Right lobe of liver (tissue), 4 donors: ENCODE data around the gene NQO2.

Experiments
- POLR2A ChIP-seq: fragments of 450-650 bp; IDR thresholded peaks from one replicate; pipeline ENCODE4 v1.6.1; 2017; ENCODE audit warnings: antibody characterized with exemption, mild to moderate bottlenecking
- TF ChIP-seq, protein P1 (sequence below), 4 donors: fragments of 200-600 bp in 3 of 4; fragments of 450-650 bp in 1 of 4; IDR thresholded peaks; one replicate each; pipeline versions ENCODE4 v1.5.1 to v1.8.0; 2016 to 2022; ENCODE audit warnings: antibody characterized with exemption in 4 of 4, mild to moderate bottlenecking in 2 of 4
- donor health status: DM: no; HTN: no; CAD: no.
- donor health status: DM: no; HTN: no; CAD: no.
- donor health status: DM: no; HTN: yes; CAD: no.

DNA sequence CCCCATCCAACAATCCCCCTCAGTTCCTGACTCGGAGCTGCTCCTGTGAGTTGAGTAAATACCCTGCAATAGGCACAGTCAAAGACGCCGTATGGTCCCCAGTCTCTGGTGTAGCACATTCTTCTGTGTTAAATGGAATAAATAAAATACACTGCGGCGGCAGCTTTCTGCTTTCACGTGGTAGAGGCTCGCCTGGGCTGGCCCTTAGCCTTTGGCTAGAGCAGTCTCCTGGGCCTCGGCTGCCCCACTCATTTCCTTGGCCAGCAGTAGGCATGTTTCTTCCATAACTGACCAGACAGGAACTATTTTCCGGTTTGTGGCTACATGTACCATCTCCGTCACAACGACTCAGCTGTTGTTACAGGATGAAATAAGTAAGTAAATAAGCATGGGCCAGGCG is 49.0 kb upstream of the NQO2 start:
- TF ChIP-seq POLR2A, result no peak
- TF ChIP-seq, protein P1, sequence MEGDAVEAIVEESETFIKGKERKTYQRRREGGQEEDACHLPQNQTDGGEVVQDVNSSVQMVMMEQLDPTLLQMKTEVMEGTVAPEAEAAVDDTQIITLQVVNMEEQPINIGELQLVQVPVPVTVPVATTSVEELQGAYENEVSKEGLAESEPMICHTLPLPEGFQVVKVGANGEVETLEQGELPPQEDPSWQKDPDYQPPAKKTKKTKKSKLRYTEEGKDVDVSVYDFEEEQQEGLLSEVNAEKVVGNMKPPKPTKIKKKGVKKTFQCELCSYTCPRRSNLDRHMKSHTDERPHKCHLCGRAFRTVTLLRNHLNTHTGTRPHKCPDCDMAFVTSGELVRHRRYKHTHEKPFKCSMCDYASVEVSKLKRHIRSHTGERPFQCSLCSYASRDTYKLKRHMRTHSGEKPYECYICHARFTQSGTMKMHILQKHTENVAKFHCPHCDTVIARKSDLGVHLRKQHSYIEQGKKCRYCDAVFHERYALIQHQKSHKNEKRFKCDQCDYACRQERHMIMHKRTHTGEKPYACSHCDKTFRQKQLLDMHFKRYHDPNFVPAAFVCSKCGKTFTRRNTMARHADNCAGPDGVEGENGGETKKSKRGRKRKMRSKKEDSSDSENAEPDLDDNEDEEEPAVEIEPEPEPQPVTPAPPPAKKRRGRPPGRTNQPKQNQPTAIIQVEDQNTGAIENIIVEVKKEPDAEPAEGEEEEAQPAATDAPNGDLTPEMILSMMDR (IDR thresholded peaks at IDR 0.05), result no peak
